Measurements from ENCODE around the gene MIF. TPM values are rescaled to one million over a fixed set of nuclear protein-coding genes. Genes with fewer than 3 reads are reported as not detected.

MIF gene
- total RNA-seq (100 to 1,000 TPM; 361 to 467 TPM), polyA plus RNA-seq (ENCODE audit: insufficient read length in 6 of 6) (100 to 1,000 TPM; 139 to 276 (median 170) TPM)
- long read RNA-seq, donor 1, transcript MIF-201 (3 exons, 939 nt) = major isoform, 594 of 648 reads
- long read RNA-seq, donor 1, transcript MIF-202 (2 exons, 589 nt) = minor isoform, 13 of 648 reads
- long read RNA-seq, donor 1, transcript MIF-203 (2 exons, 435 nt) = minor isoform, 26 of 648 reads
- long read RNA-seq, donor 1, partial matches to known transcripts = 0 of 648 reads
- long read RNA-seq, donor 1, other reads (novel, unspliced or antisense) = 15 of 648 reads
- long read RNA-seq, donor 2, transcript MIF-201 (3 exons, 939 nt) = major isoform, 566 of 656 reads
- long read RNA-seq, donor 2, transcript MIF-203 (2 exons, 435 nt) = minor isoform, 63 of 656 reads
- long read RNA-seq, donor 2, transcript MIF-202 (2 exons, 589 nt) = minor isoform, 20 of 656 reads
- long read RNA-seq, donor 2, partial matches to known transcripts = 0 of 656 reads
- long read RNA-seq, donor 2, other reads (novel, unspliced or antisense) = 7 of 656 reads
- long read RNA-seq, donor 3, transcript MIF-203 (2 exons, 435 nt) = minor isoform, 27 of 576 reads
- long read RNA-seq, donor 3, transcript MIF-201 (3 exons, 939 nt) = major isoform, 535 of 576 reads
- long read RNA-seq, donor 3, partial matches to known transcripts = 0 of 576 reads
- long read RNA-seq, donor 3, other reads (novel, unspliced or antisense) = 10 of 576 reads
- long read RNA-seq, donor 4, transcript MIF-203 (2 exons, 435 nt) = minor isoform, 5 of 557 reads
- long read RNA-seq, donor 4, transcript MIF-201 (3 exons, 939 nt) = major isoform, 546 of 557 reads
- long read RNA-seq, donor 4, partial matches to known transcripts = 0 of 557 reads
- long read RNA-seq, donor 4, other reads (novel, unspliced or antisense) = 2 of 557 reads
- long read RNA-seq, donor 5, transcript MIF-202 (2 exons, 589 nt) = minor isoform, 10 of 474 reads
- long read RNA-seq, donor 5, transcript MIF-201 (3 exons, 939 nt) = major isoform, 426 of 474 reads
- long read RNA-seq, donor 5, transcript MIF-203 (2 exons, 435 nt) = minor isoform, 30 of 474 reads
- long read RNA-seq, donor 5, partial matches to known transcripts = 0 of 474 reads
- long read RNA-seq, donor 5, other reads (novel, unspliced or antisense) = 8 of 474 reads
- long read RNA-seq, donor 6, transcript MIF-203 (2 exons, 435 nt) = minor isoform, 50 of 700 reads
- long read RNA-seq, donor 6, transcript MIF-202 (2 exons, 589 nt) = minor isoform, 27 of 700 reads
- long read RNA-seq, donor 6, transcript MIF-201 (3 exons, 939 nt) = major isoform, 617 of 700 reads
- long read RNA-seq, donor 6, partial matches to known transcripts = 0 of 700 reads
- long read RNA-seq, donor 6, other reads (novel, unspliced or antisense) = 6 of 700 reads
- long read RNA-seq, donor 7, transcript MIF-202 (2 exons, 589 nt) = minor isoform, 14 of 361 reads
- long read RNA-seq, donor 7, transcript MIF-203 (2 exons, 435 nt) = minor isoform, 33 of 361 reads
- long read RNA-seq, donor 7, transcript MIF-201 (3 exons, 939 nt) = major isoform, 314 of 361 reads
- long read RNA-seq, donor 7, partial matches to known transcripts = 0 of 361 reads
- long read RNA-seq, donor 7, other reads (novel, unspliced or antisense) = 0 of 361 reads
- long read RNA-seq, donor 8, transcript MIF-203 (2 exons, 435 nt) = minor isoform, 10 of 342 reads
- long read RNA-seq, donor 8, transcript MIF-202 (2 exons, 589 nt) = minor isoform, 18 of 342 reads
- long read RNA-seq, donor 8, transcript MIF-201 (3 exons, 939 nt) = major isoform, 314 of 342 reads
- long read RNA-seq, donor 8, partial matches to known transcripts = 0 of 342 reads
- long read RNA-seq, donor 8, other reads (novel, unspliced or antisense) = 0 of 342 reads
- long read RNA-seq, donor 9, partial matches to known transcripts = 0 of 6 reads
- long read RNA-seq, donor 9, other reads (novel, unspliced or antisense) = 0 of 6 reads
- long read RNA-seq, donor 10, transcript MIF-201 (3 exons, 939 nt) = major isoform, 603 of 619 reads
- long read RNA-seq, donor 10, transcript MIF-202 (2 exons, 589 nt) = minor isoform, 10 of 619 reads
- long read RNA-seq, donor 10, partial matches to known transcripts = 0 of 619 reads
- long read RNA-seq, donor 10, other reads (novel, unspliced or antisense) = 2 of 619 reads
- long read RNA-seq, donor 11, transcript MIF-201 (3 exons, 939 nt) = major isoform, 697 of 771 reads
- long read RNA-seq, donor 11, transcript MIF-203 (2 exons, 435 nt) = minor isoform, 50 of 771 reads
- long read RNA-seq, donor 11, transcript MIF-202 (2 exons, 589 nt) = minor isoform, 17 of 771 reads
- long read RNA-seq, donor 11, partial matches to known transcripts = 0 of 771 reads
- long read RNA-seq, donor 11, other reads (novel, unspliced or antisense) = 7 of 771 reads
- long read RNA-seq, donor 12, transcript MIF-203 (2 exons, 435 nt) = minor isoform, 12 of 345 reads
- long read RNA-seq, donor 12, transcript MIF-201 (3 exons, 939 nt) = major isoform, 324 of 345 reads
- long read RNA-seq, donor 12, transcript MIF-202 (2 exons, 589 nt) = minor isoform, 9 of 345 reads
- long read RNA-seq, donor 12, partial matches to known transcripts = 0 of 345 reads
- long read RNA-seq, donor 12, other reads (novel, unspliced or antisense) = 0 of 345 reads

DNA sequence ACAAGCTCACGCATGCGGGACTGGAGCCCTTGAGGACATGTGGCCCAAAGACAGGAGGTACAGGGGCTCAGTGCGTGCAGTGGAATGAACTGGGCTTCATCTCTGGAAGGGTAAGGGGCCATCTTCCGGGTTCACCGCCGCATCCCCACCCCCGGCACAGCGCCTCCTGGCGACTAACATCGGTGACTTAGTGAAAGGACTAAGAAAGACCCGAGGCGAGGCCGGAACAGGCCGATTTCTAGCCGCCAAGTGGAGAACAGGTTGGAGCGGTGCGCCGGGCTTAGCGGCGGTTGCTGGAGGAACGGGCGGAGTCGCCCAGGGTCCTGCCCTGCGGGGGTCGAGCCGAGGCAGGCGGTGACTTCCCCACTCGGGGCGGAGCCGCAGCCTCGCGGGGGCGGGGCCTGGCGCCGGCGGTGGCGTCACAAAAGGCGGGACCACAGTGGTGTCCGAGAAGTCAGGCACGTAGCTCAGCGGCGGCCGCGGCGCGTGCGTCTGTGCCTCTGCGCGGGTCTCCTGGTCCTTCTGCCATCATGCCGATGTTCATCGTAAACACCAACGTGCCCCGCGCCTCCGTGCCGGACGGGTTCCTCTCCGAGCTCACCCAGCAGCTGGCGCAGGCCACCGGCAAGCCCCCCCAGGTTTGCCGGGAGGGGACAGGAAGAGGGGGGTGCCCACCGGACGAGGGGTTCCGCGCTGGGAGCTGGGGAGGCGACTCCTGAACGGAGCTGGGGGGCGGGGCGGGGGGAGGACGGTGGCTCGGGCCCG, at the start of gene MIF:
TSS of gene MIF (plus strand) at position 439 of the 765 bp plus-strand sequence. CDS start at position 531, 92 bp downstream.
- Histone ChIP-seq H3K9me3 (no peaks in the 10 kb centered on the region), H3K4me3 (peak within 1 kb of the TSS; percentile 68 to 86), H3K27ac (peak within 1 kb of the TSS; percentile 87 to 92), H3K27me3 (no peaks in the 10 kb centered on the region), H3K36me3 (peaks cover 0 to 26% of the 10 kb centered on the region in 2 donors), H3K4me1 (peaks cover 5 to 24% of the 10 kb centered on the region in 2 donors)
- ATAC-seq (peak; percentile 96), DNase-seq (peak; percentile 89 to 100 (median 96))
- intact Hi-C loops (cut with DNase I) = no loop called here
- TF ChIP-seq, protein P1, sequence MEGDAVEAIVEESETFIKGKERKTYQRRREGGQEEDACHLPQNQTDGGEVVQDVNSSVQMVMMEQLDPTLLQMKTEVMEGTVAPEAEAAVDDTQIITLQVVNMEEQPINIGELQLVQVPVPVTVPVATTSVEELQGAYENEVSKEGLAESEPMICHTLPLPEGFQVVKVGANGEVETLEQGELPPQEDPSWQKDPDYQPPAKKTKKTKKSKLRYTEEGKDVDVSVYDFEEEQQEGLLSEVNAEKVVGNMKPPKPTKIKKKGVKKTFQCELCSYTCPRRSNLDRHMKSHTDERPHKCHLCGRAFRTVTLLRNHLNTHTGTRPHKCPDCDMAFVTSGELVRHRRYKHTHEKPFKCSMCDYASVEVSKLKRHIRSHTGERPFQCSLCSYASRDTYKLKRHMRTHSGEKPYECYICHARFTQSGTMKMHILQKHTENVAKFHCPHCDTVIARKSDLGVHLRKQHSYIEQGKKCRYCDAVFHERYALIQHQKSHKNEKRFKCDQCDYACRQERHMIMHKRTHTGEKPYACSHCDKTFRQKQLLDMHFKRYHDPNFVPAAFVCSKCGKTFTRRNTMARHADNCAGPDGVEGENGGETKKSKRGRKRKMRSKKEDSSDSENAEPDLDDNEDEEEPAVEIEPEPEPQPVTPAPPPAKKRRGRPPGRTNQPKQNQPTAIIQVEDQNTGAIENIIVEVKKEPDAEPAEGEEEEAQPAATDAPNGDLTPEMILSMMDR (IDR thresholded peaks at IDR 0.05) = peak; percentile 43 to 79

DNA sequence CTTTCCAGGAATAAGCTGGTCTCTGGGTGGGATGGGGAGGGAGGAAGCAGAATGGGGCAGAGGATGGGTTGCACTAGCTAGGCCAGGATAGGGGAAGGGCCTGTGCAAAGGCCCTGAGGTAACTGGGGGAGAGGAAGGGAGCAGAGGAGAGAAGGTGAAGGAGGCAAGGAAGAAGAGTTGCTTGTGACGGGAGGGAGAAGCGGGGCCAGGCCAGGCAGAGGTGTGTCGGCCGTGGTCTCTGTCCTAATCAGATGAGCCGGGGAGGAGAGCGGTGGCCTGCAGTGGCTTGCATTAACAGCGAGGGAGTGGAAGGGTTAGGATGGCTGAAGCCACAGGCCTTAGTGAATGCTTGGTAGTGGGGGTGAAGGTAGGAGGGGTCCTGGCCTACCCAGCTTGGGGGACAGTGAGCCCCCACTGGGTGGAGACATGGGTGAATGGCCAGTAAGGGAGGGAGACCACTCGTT, 49.4 kb upstream of the MIF start:
- intact Hi-C loops (cut with DNase I) = loop anchor here in 1 of 2 donors (10.0 kb wide), 1 partner anchor 300 kb away; no protein-coding TSS in a partner anchor
- Histone ChIP-seq H3K4me3 (no peak overlapping the region), H3K27me3 (peaks cover 0 to 1% of the 10 kb centered on the region in 2 donors), H3K4me1 (peaks cover 11 to 21% of the 10 kb centered on the region in 2 donors), H3K36me3 (no peaks in the 10 kb centered on the region), H3K27ac (no peak overlapping the region), H3K9me3 (no peaks in the 10 kb centered on the region)
- ATAC-seq (no peak), DNase-seq (peak in 1 of 4 donors; percentile 34)
- TF ChIP-seq, protein P1 (IDR thresholded peaks at IDR 0.05) = no peak

DNA sequence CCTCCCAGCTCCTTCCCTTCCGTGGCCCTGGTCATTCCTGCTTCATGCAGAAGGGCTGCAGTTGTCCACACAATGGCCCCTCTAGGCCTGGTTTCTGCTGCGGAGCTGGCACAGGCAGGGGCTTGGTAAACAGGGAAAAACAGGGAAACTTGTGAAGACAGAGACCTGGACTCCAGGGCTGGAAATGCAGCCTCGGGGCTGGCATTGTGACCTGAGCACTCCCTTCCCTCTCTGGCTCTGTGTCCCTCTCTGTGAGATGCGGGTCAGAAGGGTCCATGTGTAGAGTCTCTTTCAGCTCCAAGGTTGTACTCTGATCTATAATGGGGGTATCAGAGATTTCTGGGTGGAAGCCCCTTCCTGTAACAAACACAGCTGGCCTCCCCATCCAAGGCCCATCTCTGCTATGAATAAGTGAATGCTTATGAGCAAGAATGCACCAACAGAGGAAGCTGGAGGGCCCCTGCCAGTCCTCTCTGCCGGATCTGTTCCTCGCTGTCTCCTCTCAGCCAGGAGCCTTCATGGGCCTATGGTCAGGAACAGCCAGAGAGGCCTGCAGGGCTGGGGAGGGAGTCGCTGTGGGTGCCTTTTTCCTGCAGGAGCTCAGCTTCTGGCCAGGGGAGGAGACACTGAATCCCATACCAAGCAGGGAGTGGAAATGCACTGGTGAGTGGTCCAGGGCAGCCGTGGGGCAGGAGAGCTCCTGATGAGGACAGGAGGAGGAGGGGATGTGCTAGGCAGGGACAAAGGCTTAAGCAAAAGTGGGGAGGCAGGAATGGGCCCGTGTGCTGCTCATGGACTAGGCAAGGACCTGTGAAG, 48.7 kb upstream of the MIF start:
- Histone ChIP-seq H3K9me3 (no peaks in the 10 kb centered on the region), H3K36me3 (no peaks in the 10 kb centered on the region), H3K27me3 (peaks cover 0 to 7% of the 10 kb centered on the region in 2 donors), H3K4me3 (no peak overlapping the region), H3K4me1 (peaks cover 11 to 23% of the 10 kb centered on the region in 2 donors), H3K27ac (no peak overlapping the region)
- DNase-seq (peak in 1 of 4 donors; percentile 35), ATAC-seq (no peak)
- TF ChIP-seq, protein P1 (IDR thresholded peaks at IDR 0.05) = no peak
- intact Hi-C loops (cut with DNase I) = loop anchor here in 1 of 2 donors (10.0 kb wide), 1 partner anchor 301 kb away; no protein-coding TSS in a partner anchor

Measured in left lung (tissue), 14 donors.